Measurements from ENCODE around the gene PKD1L1.

- no peak for TF ChIP-seq CTCF (IDR thresholded peaks at IDR 0.05)
- TF ChIP-seq POLR2AphosphoS5 (IDR thresholded peaks at IDR 0.05): no peak
Measured at GRCh38 chr7:47933215-47933614, 15.1 kb downstream of the PKD1L1 start.

Data from prostate gland (tissue), 2 donors.